Gastroesophageal sphincter (tissue), 3 donors: ENCODE results near the gene LYPD5.
"Not testable (repeated sequence)": the region's sequence is repeated elsewhere in the genome, so short reads cannot be mapped to it uniquely, and the experiment has no call there.

ENCODE experiments used
- CTCF ChIP-seq, 4 experiments: fragments of 200-600 bp in 2 of 4; fragments of 450-650 bp in 2 of 4; sonication (generic) in 1 of 4; IDR thresholded peaks; one replicate each; pipeline ENCODE4 v1.5.1; 2017 to 2019; ENCODE audit warnings: antibody characterized with exemption in 4 of 4, mild to moderate bottlenecking in 2 of 4, moderate library complexity in 2 of 4
- EP300 ChIP-seq: sonication (generic); formaldehyde crosslinking; IDR thresholded peaks from one replicate; pipeline ENCODE4 v1.6.1; 2017; ENCODE audit warnings: antibody characterized with exemption, mild to moderate bottlenecking
- POLR2A ChIP-seq, 2 donors: fragments of 450-650 bp; IDR thresholded peaks; one replicate each; pipeline ENCODE4 v1.6.1; 2017; ENCODE audit warnings: antibody characterized with exemption in 2 of 2, mild to moderate bottlenecking in 2 of 2, moderate library complexity in 1 of 2
- POLR2AphosphoS5 ChIP-seq: sonication (generic); formaldehyde crosslinking; IDR thresholded peaks from one replicate; pipeline ENCODE4 v1.6.1; 2017; ENCODE audit warnings: antibody characterized with exemption

- TF ChIP-seq CTCF (IDR thresholded peaks at IDR 0.05); EP300; POLR2A (IDR thresholded peaks at IDR 0.05); POLR2AphosphoS5: not testable (repeated sequence)
Observed at GRCh38 chr19:43817454-43817853, 15.2 kb upstream of the LYPD5 start.
